NB4 (cell line): ENCODE measurements around the gene SEMA3F.

Experiments
- DNase-seq: peaks from one replicate; pipeline ENCODE4 v3.0.0; 2010; ENCODE audit warnings: low read depth
- H3K4me3 ChIP-seq: one replicate; pipeline ENCODE4 v1.5.1; 2011; ENCODE audit warnings: mild to moderate bottlenecking, low read depth, low read length, moderate library complexity
- CTCF ChIP-seq: IDR thresholded peaks from one replicate; pipeline ENCODE4 v1.5.1; 2012; ENCODE audit warnings: low read depth, low read length
- MAX ChIP-seq: IDR thresholded peaks from 2 replicates; pipeline ENCODE4 v1.6.1; 2011; ENCODE audit warnings: low read depth, low read length
- MYC ChIP-seq: IDR thresholded peaks from 2 replicates; pipeline ENCODE4 v1.6.1; 2011; ENCODE audit warnings: low read depth, low read length
- POLR2A ChIP-seq: IDR thresholded peaks from 2 replicates; pipeline ENCODE4 v1.6.1; 2011; ENCODE audit warnings: mild to moderate bottlenecking; ENCODE audit not compliant: insufficient read length; ENCODE audit errors: extremely low read depth

Gene SEMA3F

GRCh38 chr3:50195501-50196252, 40.6 kb downstream of the SEMA3F start:
- DNase-seq = no peak
- H3K4me3 ChIP-seq = no peak overlapping the region
- TF ChIP-seq CTCF (no peak), POLR2A (no peak), MYC (no peak), MAX (no peak)

- DNase-seq = no peak
- no peak overlapping the region for H3K4me3 ChIP-seq
- TF ChIP-seq CTCF = no peak
- TF ChIP-seq POLR2A = no peak
- TF ChIP-seq MYC = no peak
- TF ChIP-seq MAX = no peak
Measured at GRCh38 chr3:50196253-50196801, 41.2 kb downstream of the SEMA3F start.

GRCh38 chr3:50201573-50202315, 46.6 kb downstream of the SEMA3F start:
- H3K4me3 ChIP-seq = no peak overlapping the region
- no peak for DNase-seq
- TF ChIP-seq MAX (no peak), POLR2A (no peak), MYC (no peak)

- no peak for DNase-seq
- TF ChIP-seq CTCF = no peak
- TF ChIP-seq MAX = no peak
- TF ChIP-seq MYC = no peak
- TF ChIP-seq POLR2A = no peak
- no peak overlapping the region for H3K4me3 ChIP-seq
Measured at GRCh38 chr3:50202353-50203112, 47.4 kb downstream of the SEMA3F start.

GRCh38 chr3:50203113-50203808, 48.1 kb downstream of the SEMA3F start:
- no peak overlapping the region for H3K4me3 ChIP-seq
- DNase-seq = no peak
- TF ChIP-seq CTCF (no peak), MAX (no peak), POLR2A (no peak), MYC (no peak)
